H1 (cell line): ENCODE data around the gene DHH. TPM values are rescaled to one million over a fixed set of nuclear protein-coding genes. Genes with fewer than 3 reads are reported as not detected.

ENCODE experiments used
- CREB1 ChIP-seq: IDR thresholded peaks from 2 replicates; pipeline ENCODE4 v1.6.1; 2012; ENCODE audit warnings: inconsistent platforms
- KDM4A ChIP-seq: IDR thresholded peaks from one replicate; pipeline ENCODE4 v1.7.1; 2012; ENCODE audit warnings: low read depth, mild to moderate bottlenecking, moderate library complexity, low read length, inconsistent platforms; ENCODE audit not compliant: severe bottlenecking
- SP1 ChIP-seq: IDR thresholded peaks from 2 replicates; pipeline ENCODE4 v1.6.1; 2011; ENCODE audit warnings: low read depth, low read length
- TBP ChIP-seq: IDR thresholded peaks from 2 replicates; pipeline ENCODE4 v1.6.1; 2011; ENCODE audit warnings: low read depth, low read length, improper control_type of control experiment
- polyA plus RNA-seq, 7 experiments: library from polyadenylated mRNA; depleted of rRNA in 3 of 7; stranded (reverse) in 5 of 7; unstranded in 2 of 7; fragments of >200 nt in 5 of 7; fragments of 200-250 nt in 2 of 7; gene quantifications; 1 replicate in 5 of 7; 2 replicates in 1 of 7; 4 replicates in 1 of 7; pipeline versions ENCODE4 v1.2.1 to v1.2.3, GENCODE V29; 2011 to 2013; ENCODE audit warnings: missing spikeins in 2 of 7, mixed read lengths in 2 of 7
- total RNA-seq: library from RNA; stranded (reverse); fragmentation: NEBNext Ultra II Directional; extraction: Animal tissue kit (Norgen Biotek cat#: 25700); gene quantifications from 2 replicates; pipeline ENCODE4 v1.2.1, GENCODE V29; 2021
- TF ChIP-seq, protein P1 (sequence below): IDR thresholded peaks from 2 replicates; pipeline ENCODE4 v1.6.1; 2012; ENCODE audit warnings: inconsistent platforms
- TF ChIP-seq, protein P2 (sequence below), 3 experiments: IDR thresholded peaks; 1 replicate in 2 of 3; 2 replicates in 1 of 3; pipeline versions ENCODE4 v1.5.1 to v1.6.1; 2011; ENCODE audit warnings: low read length in 3 of 3, mild to moderate bottlenecking in 3 of 3, inconsistent platforms in 2 of 3, low read depth in 1 of 3, moderate library complexity in 1 of 3; ENCODE audit not compliant: insufficient read depth in 1 of 3; ENCODE audit errors: control extremely low read depth in 1 of 3

DHH gene
- total and polyA plus RNA-seq, 2 of the 8 experiments (the other 6 are each of a cell fraction or from before 2014, with no cell fraction given), result 0.03 to 0.11 TPM

GRCh38 chr12:49098035-49098451, 3.4 kb upstream of the DHH start (continued):
- TF ChIP-seq, protein P1, sequence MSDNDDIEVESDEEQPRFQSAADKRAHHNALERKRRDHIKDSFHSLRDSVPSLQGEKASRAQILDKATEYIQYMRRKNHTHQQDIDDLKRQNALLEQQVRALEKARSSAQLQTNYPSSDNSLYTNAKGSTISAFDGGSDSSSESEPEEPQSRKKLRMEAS, result no peak
- no peak; the same call in 1 of the 2 replicates for TF ChIP-seq CREB1
- TF ChIP-seq KDM4A, result no peak
- TF ChIP-seq TBP, result no peak
- TF ChIP-seq, protein P2, sequence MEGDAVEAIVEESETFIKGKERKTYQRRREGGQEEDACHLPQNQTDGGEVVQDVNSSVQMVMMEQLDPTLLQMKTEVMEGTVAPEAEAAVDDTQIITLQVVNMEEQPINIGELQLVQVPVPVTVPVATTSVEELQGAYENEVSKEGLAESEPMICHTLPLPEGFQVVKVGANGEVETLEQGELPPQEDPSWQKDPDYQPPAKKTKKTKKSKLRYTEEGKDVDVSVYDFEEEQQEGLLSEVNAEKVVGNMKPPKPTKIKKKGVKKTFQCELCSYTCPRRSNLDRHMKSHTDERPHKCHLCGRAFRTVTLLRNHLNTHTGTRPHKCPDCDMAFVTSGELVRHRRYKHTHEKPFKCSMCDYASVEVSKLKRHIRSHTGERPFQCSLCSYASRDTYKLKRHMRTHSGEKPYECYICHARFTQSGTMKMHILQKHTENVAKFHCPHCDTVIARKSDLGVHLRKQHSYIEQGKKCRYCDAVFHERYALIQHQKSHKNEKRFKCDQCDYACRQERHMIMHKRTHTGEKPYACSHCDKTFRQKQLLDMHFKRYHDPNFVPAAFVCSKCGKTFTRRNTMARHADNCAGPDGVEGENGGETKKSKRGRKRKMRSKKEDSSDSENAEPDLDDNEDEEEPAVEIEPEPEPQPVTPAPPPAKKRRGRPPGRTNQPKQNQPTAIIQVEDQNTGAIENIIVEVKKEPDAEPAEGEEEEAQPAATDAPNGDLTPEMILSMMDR (IDR thresholded peaks at IDR 0.05; ENCODE audit: control extremely low read depth in 1 of 3, insufficient read depth in 1 of 3, low read depth in 1 of 3, low read length in 3 of 3), result peak; percentile 87 to 96 (median 91)
- TF ChIP-seq SP1, result no peak
- TF ChIP-seq, all 59 proteins: peak for 4
